ENCODE measurements around the gene SEMA4C.

Gene SEMA4C

GRCh38 chr2:96838345-96839292 is 31.3 kb downstream of the SEMA4C start:
- no peak for DNase-seq

DNA sequence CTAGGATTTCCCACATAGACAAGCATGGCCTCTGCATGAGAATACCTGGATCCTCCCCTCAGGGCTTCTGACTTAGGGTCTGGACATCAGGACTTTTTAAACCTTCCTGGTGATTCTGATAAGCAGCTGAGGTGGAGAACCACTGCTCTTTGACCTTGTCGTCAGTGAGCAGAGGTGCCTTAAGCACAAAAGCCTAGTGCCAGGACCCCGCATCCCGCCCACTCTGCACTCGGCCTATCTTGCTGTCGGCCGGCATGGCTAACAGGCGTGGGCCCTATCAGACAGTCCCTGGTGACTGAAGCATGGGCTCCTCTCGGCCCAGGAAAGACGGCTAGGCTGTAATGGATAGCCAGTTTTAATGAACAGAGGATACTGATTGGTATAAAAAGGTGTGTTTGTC is 32.3 kb downstream of the SEMA4C start:
- DNase-seq: no peak

DNA sequence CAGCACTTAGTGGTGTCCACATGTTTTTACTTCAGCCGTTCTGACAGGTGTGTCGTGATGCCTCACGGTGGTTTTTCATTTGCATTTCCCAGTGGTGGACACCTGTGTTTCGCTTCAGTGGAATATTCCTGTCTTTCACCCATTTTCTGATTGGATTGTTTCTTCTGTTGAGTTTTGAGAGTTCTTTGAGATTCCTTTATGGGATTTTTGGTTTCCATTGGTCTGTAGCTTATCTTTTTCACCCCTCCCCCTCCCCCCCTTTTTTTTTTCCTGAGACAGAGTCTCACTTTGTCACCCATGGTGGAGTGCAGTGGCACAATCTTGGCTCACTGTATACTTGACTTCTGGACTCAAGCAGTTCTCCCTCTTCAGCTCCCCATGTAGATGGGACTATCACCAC is 34.0 kb downstream of the SEMA4C start:
- DNase-seq: no peak

DNA sequence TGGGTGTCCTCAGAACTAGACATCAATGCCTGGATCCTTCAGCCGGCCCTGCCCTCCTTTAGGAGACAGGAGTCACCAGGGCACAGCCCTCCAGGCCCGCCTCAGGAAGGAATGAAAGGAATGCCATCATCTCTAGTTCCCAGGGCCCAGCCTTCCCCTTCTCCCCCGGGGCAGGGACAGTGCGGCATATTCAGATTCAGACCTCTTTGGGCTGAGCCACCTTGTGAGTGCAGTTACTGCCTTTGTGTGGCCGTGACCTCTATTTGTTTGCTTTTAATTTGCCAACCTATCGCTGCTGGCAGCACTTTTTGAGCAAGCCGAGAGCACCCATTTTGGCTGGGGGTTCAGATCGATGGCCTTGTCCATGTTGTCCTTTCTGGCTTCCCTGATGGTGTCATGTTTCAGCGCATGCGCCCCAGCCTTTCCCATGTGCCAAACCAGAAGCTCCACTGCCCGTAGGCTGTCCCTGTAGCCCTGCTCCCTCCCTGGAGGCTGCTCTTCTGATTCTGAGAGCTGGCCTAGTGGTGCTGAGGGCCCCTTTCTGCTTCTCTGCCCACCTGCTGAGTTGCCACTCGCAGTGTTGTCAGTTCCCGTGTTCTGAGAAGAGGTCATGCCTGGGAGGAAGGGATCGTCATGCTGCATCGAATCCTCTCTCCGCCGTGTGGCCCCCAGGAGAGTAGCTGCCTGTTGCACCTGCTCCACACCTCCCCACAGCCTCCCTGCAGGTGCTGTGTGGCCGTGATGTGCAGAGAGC is 36.9 kb downstream of the SEMA4C start:
- DNase-seq: peak; percentile 90

GRCh38 chr2:96832408-96832753 is 37.5 kb downstream of the SEMA4C start:
- DNase-seq: no peak

- DNase-seq: no peak
Measured at GRCh38 chr2:96831679-96832078, 38.2 kb downstream of the SEMA4C start.

DNA sequence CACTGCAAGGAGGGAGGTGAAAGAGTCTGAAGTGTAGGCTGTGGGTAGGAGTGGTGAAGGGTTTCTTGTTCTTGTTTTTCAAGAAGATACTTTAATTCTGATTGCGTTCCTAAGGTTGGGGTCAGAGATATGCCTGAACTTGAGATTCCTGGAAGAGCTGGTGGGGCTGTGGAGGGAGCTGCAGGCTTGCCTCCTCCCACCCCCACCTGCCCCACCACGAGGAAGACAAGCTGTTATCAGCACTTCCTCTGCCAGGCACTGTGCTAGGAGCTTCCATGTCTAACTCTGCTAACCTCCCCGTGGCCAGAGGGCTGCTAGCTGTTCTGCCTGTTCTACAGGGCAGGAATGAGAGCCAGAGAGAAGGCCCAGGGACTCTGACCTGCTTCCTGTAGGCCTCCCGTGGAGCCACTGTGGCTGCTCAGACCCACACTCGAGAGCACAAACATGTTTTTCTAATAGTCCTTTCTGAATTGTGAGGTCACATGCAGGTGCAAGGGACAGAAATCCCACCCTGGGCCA is 39.8 kb downstream of the SEMA4C start:
- no peak for DNase-seq

GRCh38 chr2:96828874-96829273 is 41.0 kb downstream of the SEMA4C start:
- DNase-seq: no peak

GRCh38 chr2:96828436-96828835 is 41.4 kb downstream of the SEMA4C start:
- DNase-seq: no peak

DNA sequence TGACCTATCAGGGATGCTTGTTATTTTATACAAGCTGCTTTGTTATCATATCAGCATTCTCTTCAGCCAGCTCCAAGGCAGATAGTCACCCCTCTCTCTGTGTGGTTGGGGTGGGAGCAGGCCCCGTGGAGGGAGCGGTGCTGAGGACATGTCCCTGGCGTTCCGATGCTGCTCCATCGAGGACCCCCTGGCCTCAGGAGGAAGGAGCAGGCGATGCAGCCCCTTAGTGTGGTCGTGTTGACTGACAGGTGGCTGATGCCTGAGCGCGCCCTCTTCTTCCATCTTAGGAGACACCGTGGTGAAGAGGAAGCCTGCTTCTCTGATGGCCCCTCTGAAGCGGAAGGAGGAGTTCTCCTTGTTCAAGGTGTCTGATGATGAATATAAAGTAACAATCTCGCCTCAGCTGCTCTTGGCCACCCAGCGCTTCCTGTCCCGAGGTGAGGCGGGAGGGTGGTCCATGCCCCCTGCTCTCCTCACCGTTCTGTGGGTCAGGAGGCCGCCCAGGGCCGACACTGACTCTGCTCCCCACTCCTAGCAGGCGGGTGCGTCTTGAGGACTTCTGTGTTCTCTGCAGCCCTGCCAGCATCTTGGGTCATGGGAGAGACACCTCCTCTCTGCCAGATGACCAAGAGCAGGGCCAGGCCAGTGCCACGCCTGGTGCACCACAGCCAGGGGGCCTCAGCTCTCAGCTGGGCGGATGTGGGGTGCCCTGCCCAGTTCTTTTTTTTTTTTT is 43.2 kb downstream of the SEMA4C start:
- DNase-seq: no peak

DNA sequence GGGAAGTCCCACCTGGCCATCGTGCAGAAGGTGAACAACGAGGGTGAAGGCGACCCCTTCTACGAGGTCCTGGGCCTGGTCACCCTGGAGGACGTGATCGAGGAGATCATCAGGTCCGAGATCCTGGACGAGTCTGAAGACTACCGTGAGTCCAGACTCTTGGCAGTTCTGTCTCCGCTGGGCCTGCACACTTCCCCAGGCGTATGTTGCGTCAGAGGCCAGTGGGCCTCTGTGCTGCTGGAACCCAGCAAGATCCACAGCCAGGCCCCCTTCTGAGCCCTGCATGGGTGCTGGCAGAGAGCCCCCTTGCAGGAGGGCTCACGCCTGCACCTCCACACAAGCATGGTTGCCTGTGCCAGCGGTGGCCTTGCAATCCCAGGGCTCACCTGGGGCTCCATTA is 44.8 kb downstream of the SEMA4C start:
- DNase-seq: no peak

DNA sequence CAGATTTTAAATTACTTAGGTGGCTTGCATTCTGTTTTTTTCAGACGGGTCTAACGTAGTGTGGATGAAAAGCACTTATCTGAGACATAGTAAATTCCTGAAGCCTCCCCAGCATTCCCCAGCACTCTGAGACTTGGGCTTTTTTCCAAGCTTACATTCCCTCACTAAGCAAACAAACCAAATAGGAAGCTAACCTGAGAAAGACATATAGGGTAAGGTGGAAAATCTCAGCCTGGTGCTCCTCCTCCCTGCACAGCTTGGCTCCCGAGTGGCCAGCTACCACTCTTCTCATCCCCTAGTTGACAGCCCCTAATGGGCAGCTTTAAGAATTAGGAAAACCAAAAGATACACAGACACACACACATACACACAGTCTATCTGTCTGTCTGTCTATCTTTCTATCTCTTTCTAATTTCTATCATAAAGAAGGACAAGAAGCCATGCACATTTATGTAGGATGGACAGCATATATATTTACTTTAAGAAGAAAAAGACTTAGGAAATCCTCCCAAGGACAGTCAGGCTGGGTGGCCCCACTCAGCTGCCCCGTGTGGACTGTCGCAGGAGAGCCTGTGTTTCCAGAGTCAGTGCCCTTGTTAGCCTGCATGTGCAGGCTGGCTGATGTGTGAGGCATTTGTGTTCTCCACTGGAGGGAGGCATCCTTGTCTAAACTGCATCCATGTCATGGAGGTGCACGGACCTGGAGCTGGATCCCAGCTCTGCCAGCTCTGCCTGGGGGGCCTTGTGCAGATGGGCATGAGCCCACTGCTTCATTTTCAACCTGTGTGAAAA is 45.6 kb downstream of the SEMA4C start:
- DNase-seq: no peak

- no peak for DNase-seq
Measured at GRCh38 chr2:96823198-96823597, 46.7 kb downstream of the SEMA4C start.

DNA sequence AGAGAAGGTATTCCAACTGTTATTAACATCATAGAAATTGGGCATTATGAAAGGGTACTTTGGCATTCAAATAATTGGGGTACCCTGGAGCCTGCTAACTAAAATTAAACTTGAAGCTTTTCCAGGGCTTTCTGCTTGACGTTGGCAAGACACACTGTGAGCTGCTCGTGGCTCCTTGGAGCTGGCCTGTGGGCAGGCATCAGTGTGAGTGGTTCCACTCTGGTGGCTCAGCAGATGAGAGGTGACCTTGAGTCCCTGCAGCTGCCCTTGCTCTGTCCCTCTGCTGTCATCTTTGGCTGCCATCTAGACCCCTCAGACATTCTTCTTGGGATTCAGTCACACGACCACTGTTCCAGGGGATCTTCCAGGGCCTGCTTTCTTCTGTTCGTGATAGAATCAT is 47.1 kb downstream of the SEMA4C start:
- no peak for DNase-seq

DNA sequence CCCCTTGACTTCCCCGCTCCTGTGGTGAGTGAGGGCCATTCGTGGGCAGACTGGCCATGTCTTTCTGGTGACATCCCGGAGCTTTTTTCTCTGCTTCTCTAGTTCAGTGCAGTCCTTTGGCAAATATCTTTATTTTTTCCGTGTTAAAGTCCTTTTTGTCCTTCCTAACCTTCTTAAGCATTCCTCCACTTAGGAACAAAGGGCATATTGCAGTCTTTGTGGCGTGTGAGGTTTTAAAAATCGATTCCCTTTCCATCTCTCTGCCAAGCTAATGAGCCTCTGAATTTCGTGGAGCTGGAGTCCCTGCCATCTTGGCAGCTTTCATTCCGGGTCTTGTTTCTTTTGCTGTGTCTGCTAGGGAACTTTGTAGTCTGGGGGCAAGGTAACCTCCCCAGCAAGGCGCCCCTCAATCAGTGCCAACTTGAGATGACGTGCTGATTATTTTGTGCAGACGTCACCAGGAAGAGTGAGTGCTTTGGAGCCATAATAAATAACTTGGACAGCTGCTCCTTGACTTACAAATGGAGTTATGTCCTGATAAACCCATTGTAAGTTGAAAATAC is 48.7 kb downstream of the SEMA4C start:
- no peak for DNase-seq

GRCh38 chr2:96819876-96820511 is 49.9 kb downstream of the SEMA4C start:
- DNase-seq: no peak

- DNase-seq: no peak
Measured at GRCh38 chr2:96819128-96819875, 50.6 kb downstream of the SEMA4C start.

GRCh38 chr2:96817882-96818281 is 52.0 kb downstream of the SEMA4C start:
- no peak for DNase-seq

GRCh38 chr2:96816836-96817702 is 52.8 kb downstream of the SEMA4C start:
- no peak for DNase-seq

All from NCI-H1105 (cell line).